Hematopoietic multipotent progenitor cell treated with erythropoietin and hydrocortisone succinate and interleukin-3 and kit ligand, for 6 days (in vitro differentiated cells): Measurements from ENCODE around the gene CPLANE2.
"Not testable (repeated sequence)": the region's sequence is repeated elsewhere in the genome, so short reads cannot be mapped to it uniquely, and the experiment has no call there.

ENCODE experiments used
- DNase-seq: peaks from one replicate; pipeline ENCODE4 v3.0.0-alpha.2; 2015

The CPLANE2 gene

GRCh38 chr1:16248603-16249516, 11.9 kb upstream of the CPLANE2 start:
- peak; percentile 95 for DNase-seq

- DNase-seq = no peak
Measured at GRCh38 chr1:16248007-16248436, 11.0 kb upstream of the CPLANE2 start.

- no peak for DNase-seq
Measured at GRCh38 chr1:16247441-16247840, 10.5 kb upstream of the CPLANE2 start.

- DNase-seq = no peak
Measured at GRCh38 chr1:16246961-16247360, 10.0 kb upstream of the CPLANE2 start.

GRCh38 chr1:16246239-16246638, 9.3 kb upstream of the CPLANE2 start:
- DNase-seq = not testable (repeated sequence)

GRCh38 chr1:16245476-16246196, 8.7 kb upstream of the CPLANE2 start:
- DNase-seq = no peak

GRCh38 chr1:16244650-16245285, 7.8 kb upstream of the CPLANE2 start:
- DNase-seq = no peak

GRCh38 chr1:16243936-16244649, 7.1 kb upstream of the CPLANE2 start:
- DNase-seq = peak; percentile 95

- DNase-seq = peak; percentile 70
Measured at GRCh38 chr1:16243215-16243610, 6.2 kb upstream of the CPLANE2 start.

- DNase-seq = no peak
Measured at GRCh38 chr1:16242556-16243214, 5.7 kb upstream of the CPLANE2 start.

- DNase-seq = no peak
Measured at GRCh38 chr1:16241221-16241708, 4.3 kb upstream of the CPLANE2 start.

- DNase-seq = no peak
Measured at GRCh38 chr1:16239972-16240491, 3.0 kb upstream of the CPLANE2 start.

- no peak for DNase-seq
Measured at GRCh38 chr1:16237343-16237830, 404 bp upstream of the CPLANE2 start.

- DNase-seq = peak; percentile 93
Measured at GRCh38 chr1:16235944-16236510, 956 bp downstream of the CPLANE2 start.

GRCh38 chr1:16235347-16235746, 1.6 kb downstream of the CPLANE2 start:
- no peak for DNase-seq

GRCh38 chr1:16233431-16233830, 3.6 kb downstream of the CPLANE2 start:
- DNase-seq = no peak

- no peak for DNase-seq
Measured at GRCh38 chr1:16232316-16232710, 4.7 kb downstream of the CPLANE2 start.

- DNase-seq = no peak
Measured at GRCh38 chr1:16231331-16232315, 5.4 kb downstream of the CPLANE2 start.

- no peak for DNase-seq
Measured at GRCh38 chr1:16230744-16231143, 6.2 kb downstream of the CPLANE2 start.
